Tibial nerve (tissue), 4 donors: ENCODE data around the gene CUEDC1.

ENCODE experiments used
- EP300 ChIP-seq, 2 donors: sonication (generic); formaldehyde crosslinking; IDR thresholded peaks; one replicate each; pipeline ENCODE4 v1.6.1; 2017; ENCODE audit warnings: antibody characterized with exemption in 2 of 2, mild to moderate bottlenecking in 1 of 2
- POLR2A ChIP-seq, 2 donors: fragments of 450-650 bp; IDR thresholded peaks; one replicate each; pipeline ENCODE4 v1.6.1; 2017; ENCODE audit warnings: antibody characterized with exemption in 2 of 2, mild to moderate bottlenecking in 2 of 2, moderate library complexity in 2 of 2
- TF ChIP-seq, protein P1 (sequence below), 5 experiments: fragments of 200-600 bp in 3 of 5; fragments of 450-650 bp in 2 of 5; sonication (generic) in 3 of 5; IDR thresholded peaks; one replicate each; pipeline ENCODE4 v1.5.1; 2016 to 2019; ENCODE audit warnings: antibody characterized with exemption in 5 of 5, mild to moderate bottlenecking in 3 of 5, moderate library complexity in 2 of 5

DNA sequence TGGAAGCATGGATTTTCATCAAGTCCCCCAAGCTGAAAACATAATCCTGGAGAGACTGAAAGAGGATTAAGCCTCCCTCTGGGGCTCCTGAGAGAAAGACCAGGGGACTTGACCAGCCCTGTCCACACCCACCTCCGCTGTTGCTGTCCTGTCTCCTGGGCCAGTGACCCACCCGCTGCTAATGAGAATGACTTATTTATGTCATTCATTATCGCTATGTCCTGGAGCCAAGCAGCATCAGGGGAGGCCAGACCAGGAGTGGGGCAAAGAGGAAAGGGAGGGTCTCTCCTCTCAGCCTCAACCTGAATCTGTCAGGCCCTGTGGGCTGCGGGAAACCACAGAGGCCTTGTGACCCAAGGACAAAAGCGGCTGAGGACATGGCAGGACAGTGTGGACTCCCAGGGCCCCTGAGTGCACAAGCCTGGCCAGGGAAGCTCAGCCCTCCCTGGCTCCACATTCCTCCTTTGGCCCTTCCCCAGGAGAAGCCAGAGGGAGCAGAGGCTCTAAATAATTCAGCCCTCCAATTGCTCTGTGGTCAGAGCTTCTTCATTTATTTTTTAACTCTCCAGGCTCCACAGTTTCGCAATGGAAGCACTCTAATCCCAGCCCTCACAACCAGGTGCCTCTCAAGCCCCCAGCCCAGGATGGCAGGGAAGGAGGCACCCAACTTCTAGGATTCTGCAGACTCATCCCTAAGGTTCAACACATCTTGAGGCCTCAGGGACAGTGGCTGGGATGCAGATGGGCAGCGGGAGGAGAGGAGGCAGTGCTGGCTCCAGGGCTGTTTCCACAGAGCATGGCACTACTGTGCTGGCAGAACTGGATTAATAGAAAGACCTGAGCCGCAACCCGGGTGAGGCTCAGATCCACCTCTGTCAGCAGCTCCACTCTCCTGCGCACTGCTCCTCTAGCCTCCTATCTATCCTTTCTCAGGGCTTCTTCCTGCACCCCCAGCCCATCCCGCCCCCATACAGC lies 19.1 kb downstream of the CUEDC1 start:
- no peak for TF ChIP-seq POLR2A (IDR thresholded peaks at IDR 0.05)
- TF ChIP-seq, protein P1, sequence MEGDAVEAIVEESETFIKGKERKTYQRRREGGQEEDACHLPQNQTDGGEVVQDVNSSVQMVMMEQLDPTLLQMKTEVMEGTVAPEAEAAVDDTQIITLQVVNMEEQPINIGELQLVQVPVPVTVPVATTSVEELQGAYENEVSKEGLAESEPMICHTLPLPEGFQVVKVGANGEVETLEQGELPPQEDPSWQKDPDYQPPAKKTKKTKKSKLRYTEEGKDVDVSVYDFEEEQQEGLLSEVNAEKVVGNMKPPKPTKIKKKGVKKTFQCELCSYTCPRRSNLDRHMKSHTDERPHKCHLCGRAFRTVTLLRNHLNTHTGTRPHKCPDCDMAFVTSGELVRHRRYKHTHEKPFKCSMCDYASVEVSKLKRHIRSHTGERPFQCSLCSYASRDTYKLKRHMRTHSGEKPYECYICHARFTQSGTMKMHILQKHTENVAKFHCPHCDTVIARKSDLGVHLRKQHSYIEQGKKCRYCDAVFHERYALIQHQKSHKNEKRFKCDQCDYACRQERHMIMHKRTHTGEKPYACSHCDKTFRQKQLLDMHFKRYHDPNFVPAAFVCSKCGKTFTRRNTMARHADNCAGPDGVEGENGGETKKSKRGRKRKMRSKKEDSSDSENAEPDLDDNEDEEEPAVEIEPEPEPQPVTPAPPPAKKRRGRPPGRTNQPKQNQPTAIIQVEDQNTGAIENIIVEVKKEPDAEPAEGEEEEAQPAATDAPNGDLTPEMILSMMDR (IDR thresholded peaks at IDR 0.05): no peak
- no peak for TF ChIP-seq EP300 (IDR thresholded peaks at IDR 0.05)
